Uterus (tissue), 2 donors: ENCODE data around the gene PSMG1.

Experiments
- POLR2A ChIP-seq, 2 donors: fragments of 450-650 bp; IDR thresholded peaks; one replicate each; pipeline ENCODE4 v1.6.1; 2016; ENCODE audit warnings: antibody characterized with exemption in 2 of 2, mild to moderate bottlenecking in 1 of 2, moderate library complexity in 1 of 2
- TF ChIP-seq, protein P1 (sequence below), 4 experiments: fragments of 200-600 bp in 2 of 4; fragments of 450-650 bp in 2 of 4; sonication (generic) in 2 of 4; IDR thresholded peaks; one replicate each; pipeline ENCODE4 v1.5.1; 2016 to 2019; ENCODE audit warnings: antibody characterized with exemption in 4 of 4, mild to moderate bottlenecking in 2 of 4, moderate library complexity in 1 of 4

- TF ChIP-seq, protein P1, sequence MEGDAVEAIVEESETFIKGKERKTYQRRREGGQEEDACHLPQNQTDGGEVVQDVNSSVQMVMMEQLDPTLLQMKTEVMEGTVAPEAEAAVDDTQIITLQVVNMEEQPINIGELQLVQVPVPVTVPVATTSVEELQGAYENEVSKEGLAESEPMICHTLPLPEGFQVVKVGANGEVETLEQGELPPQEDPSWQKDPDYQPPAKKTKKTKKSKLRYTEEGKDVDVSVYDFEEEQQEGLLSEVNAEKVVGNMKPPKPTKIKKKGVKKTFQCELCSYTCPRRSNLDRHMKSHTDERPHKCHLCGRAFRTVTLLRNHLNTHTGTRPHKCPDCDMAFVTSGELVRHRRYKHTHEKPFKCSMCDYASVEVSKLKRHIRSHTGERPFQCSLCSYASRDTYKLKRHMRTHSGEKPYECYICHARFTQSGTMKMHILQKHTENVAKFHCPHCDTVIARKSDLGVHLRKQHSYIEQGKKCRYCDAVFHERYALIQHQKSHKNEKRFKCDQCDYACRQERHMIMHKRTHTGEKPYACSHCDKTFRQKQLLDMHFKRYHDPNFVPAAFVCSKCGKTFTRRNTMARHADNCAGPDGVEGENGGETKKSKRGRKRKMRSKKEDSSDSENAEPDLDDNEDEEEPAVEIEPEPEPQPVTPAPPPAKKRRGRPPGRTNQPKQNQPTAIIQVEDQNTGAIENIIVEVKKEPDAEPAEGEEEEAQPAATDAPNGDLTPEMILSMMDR (IDR thresholded peaks at IDR 0.05), result no peak
- no peak for TF ChIP-seq POLR2A (IDR thresholded peaks at IDR 0.05)
Observed at GRCh38 chr21:39152271-39152670, 31.0 kb downstream of the PSMG1 start.
